GM19468 (cell line): ENCODE results near the gene DGKQ.

Source experiments
- ATAC-seq: cut with Tn5 transposase; IDR thresholded peaks from one replicate; pipeline ENCODE4 v1.9.1; 2021; ENCODE audit warnings: mild to moderate bottlenecking, moderate library complexity, moderate number of reproducible peaks; ENCODE audit not compliant: unreplicated experiment; ENCODE audit errors: extremely low read depth

DGKQ gene

GRCh38 chr4:973431-974397 lies at the start of gene DGKQ:
Gene DGKQ (minus strand): TSS chr4:973569. CDS start chr4:973482, 87 bp downstream.
- ATAC-seq: no peak

- no peak for ATAC-seq
These were observed 49.3 kb upstream of the DGKQ start for GRCh38 chr4:1022739-1023066.

GRCh38 chr4:1022051-1022738 lies 48.8 kb upstream of the DGKQ start:
- no peak for ATAC-seq

DNA sequence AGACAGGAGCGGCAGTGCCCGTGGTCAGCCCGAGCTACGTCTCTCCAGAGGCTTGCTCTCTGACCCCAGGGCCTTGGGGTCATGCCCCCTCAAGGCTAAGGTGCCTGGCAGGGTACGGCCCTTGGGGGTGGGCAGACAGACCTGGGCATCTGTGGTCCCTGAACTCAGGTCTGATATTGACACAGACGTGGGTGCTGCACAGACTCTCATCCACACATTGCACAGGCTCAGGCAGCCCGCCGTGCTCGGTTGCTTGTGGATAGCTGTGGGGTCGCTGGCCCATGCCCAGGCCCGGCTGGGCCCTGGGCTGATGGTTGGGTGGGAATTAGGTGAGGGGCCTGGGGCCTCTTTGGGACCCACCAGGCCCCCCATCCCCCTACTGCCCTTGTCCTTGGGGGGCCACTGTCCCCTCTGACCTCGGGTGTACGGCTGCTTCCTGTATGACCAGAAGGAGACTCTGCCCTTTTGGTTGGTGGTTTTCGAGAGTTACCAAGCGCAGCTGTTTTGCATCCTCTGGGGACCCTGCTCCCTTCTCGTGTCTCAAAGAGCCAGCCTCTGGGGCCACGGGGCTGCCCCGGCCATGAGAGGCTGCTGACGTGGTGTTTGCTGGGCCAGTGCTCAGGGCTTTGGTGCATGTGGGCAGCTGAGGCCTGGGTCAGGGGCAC lies 48.1 kb upstream of the DGKQ start:
- peak; percentile 50 for ATAC-seq

- ATAC-seq: no peak
These were observed 46.5 kb upstream of the DGKQ start for GRCh38 chr4:1019729-1020470.

DNA sequence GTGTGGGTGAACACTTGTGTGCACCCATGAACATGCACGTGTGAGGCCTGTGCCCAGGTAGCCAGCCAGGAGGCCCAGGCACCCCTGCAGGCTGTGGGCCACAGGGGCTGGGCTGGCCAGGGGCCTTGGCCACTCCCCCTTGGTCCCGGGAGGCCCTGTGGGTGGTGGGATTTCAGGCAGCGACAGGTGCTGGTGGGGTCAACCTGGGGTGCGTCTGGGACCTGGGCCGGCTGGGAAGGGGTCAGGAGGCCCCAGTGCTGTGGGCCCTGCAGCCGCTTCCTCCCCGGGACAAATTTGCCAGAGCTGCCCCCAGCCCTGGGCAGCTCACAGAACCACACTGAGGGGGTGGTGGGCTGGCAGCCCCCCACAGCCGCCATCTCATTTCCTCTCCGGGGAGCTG lies 46.0 kb upstream of the DGKQ start:
- ATAC-seq: no peak

DNA sequence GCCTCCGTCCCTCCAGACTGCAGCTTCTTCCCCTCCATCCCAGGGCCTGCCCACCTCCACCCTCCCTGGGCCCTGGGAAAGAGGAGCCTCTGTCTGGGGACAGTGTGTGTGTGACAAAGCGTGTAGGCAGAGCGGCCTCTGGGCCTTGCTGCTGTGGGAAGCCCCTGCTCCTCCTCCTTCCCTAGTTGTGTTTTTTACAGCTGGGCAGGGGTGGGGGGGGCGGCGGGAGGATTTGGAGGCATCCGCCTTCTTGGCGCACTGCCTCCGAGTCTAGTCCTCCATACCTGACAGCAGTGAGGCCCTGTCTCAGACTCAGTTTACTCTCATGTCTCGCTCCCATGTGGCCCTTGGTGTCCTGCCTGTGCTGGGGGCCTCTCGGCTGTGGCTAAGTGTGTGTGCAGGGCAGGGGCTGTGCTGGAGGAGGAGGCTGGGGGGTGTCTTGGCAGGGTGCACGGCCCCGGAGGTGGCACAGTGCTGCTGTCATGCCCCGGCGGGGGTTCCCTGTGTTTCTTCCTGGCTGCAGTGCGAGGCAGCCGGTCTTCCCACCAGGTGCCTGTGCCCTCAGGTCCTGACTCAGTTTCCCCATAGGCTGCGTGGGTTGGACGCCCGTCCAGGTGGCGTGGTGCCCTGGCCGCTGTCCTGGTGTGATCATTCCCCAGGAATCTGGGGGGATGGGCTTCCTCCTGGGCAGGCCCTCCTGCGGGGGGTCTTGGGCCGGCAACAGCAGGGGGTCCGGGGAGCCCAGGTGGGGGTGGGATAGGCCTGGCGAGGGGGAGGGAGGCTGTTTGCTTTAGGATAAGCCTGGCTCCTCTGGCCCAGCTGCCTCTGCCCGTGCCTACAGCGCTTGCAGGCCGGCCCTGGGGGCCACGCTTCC lies 45.0 kb upstream of the DGKQ start:
- ATAC-seq: no peak

DNA sequence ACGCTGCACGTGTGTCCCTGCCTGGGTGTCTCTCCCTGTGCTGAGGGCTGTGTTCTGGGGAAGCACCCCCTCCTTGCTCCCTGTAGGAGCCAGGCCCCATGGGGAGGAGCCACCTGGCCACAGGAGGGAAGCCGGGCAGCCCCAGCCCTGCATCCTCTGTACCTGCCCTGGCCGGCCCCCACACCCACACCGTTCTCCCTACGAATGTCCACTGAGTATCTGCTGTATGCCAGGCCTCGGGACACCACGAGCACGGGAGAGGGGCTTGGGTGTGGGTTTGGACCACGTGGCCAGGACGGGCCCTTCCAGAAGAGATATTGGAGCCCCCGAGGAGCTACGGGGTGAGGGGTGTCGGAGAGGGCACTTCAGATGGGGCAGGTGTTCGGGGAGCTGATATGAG lies 44.3 kb upstream of the DGKQ start:
- no peak for ATAC-seq

GRCh38 chr4:1017211-1017610 lies 43.8 kb upstream of the DGKQ start:
- no peak for ATAC-seq

GRCh38 chr4:1015746-1016145 lies 42.4 kb upstream of the DGKQ start:
- ATAC-seq: no peak

- no peak for ATAC-seq
These were observed 41.8 kb upstream of the DGKQ start for GRCh38 chr4:1015179-1015578.

GRCh38 chr4:1014291-1015167 lies 41.2 kb upstream of the DGKQ start:
- no peak for ATAC-seq

DNA sequence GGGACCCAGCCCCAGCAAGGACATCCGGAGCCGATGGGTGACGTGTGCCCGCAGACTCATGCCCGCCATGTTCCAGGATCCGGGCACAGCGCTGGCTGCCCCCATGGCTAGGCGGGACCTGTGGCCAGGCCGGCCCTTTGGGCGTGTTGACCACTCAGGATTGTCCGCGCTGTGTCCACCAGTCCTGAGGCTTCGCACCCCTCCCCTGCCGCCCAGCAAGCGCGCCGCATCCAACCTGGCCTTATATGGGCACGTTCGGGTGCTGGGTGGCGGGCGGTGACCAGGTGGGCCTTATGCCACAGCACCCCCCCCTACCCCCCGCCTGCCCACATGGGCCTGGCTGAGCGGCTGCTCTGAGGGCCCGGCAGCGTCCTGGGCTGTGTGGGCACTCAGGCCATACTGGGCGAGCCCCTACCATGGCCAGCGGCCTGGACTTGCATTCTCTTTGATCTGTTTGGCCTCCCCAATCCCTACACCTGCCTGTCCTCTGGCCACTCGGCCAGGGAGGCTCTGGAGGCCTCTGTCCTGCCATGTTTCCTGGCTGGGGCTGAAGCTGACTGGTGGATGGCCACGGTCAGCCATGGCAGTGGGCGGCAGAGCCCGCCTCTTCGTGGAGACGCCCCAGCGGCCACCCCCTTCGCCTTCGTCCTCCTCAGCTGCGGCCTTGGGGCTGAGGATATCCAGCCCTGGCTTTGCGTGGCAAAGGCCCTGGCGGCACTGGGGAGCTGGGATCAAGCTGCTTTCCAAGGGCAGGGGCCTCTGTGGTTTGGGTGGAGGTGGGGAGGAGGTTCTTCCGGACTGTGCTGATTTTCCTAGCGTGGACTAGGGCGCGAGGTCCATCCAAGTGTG lies 40.1 kb upstream of the DGKQ start:
- ATAC-seq: no peak

DNA sequence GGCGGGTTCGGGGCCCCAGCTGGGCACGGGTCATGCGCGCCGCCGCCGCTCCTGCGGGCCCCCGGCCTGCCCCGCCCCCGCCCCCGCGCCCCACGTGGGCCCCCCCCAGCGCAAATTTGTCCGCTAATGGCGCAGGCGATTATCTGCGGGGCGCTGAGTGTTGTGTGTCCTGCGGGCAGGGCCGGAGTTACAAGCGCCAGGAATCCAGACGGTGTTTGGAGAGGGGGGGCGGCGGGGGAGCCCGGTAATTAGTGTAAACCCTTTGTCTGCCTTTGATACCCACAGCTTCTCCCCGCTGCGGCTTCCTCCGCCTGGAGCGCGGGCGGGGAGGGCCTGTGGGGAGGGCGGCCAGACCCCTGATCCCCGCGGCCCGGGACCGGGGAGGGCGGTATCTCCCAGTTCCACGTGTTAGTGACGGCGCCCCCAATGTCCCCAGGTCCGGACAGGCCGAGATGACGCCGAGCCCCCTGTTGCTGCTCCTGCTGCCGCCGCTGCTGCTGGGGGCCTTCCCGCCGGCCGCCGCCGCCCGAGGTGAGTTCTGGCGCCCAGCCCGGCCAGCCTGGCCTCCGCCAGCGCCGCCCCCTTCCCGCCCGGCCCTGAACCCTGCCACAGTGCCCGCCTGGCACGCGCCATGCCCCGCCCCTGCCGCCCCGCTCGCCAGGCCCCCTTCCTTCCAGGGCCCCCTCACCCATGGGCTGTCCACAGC lies 38.8 kb upstream of the DGKQ start:
- no peak for ATAC-seq

GRCh38 chr4:1011666-1012033 lies 38.3 kb upstream of the DGKQ start:
- no peak for ATAC-seq

- ATAC-seq: no peak
These were observed 37.8 kb upstream of the DGKQ start, which contains the start of gene FGFRL1 for GRCh38 chr4:1011022-1011665. Gene FGFRL1 (plus strand): TSS chr4:1011626. CDS start chr4:1012486, 860 bp downstream.
